HG03196 (cell line): Measurements from ENCODE around the gene IQGAP2.

Experiments
- ATAC-seq: cut with Tn5 transposase; IDR thresholded peaks from one replicate; pipeline ENCODE4 v1.9.1; 2021; ENCODE audit not compliant: unreplicated experiment

The IQGAP2 gene

GRCh38 chr5:76684756-76685519, 281.9 kb downstream of the IQGAP2 start:
- ATAC-seq = no peak

- no peak for ATAC-seq
These were observed 282.6 kb downstream of the IQGAP2 start for GRCh38 chr5:76685704-76686103.

- no peak for ATAC-seq
These were observed 285.1 kb downstream of the IQGAP2 start for GRCh38 chr5:76688212-76688611.

- no peak for ATAC-seq
These were observed 285.8 kb downstream of the IQGAP2 start for GRCh38 chr5:76688836-76689235.

GRCh38 chr5:76689321-76690036, 286.4 kb downstream of the IQGAP2 start:
- no peak for ATAC-seq

GRCh38 chr5:76690037-76690679, 287.1 kb downstream of the IQGAP2 start:
- no peak for ATAC-seq

- no peak for ATAC-seq
These were observed 287.8 kb downstream of the IQGAP2 start for GRCh38 chr5:76690704-76691466.

GRCh38 chr5:76691467-76692273, 288.6 kb downstream of the IQGAP2 start:
- no peak for ATAC-seq

- no peak for ATAC-seq
These were observed 289.1 kb downstream of the IQGAP2 start for GRCh38 chr5:76692274-76692540.

GRCh38 chr5:76692651-76693050, 289.6 kb downstream of the IQGAP2 start:
- ATAC-seq = no peak

GRCh38 chr5:76693141-76693540, 290.1 kb downstream of the IQGAP2 start:
- ATAC-seq = no peak

GRCh38 chr5:76694317-76694716, 291.2 kb downstream of the IQGAP2 start:
- no peak for ATAC-seq

GRCh38 chr5:76695346-76695745, 292.3 kb downstream of the IQGAP2 start:
- no peak for ATAC-seq

GRCh38 chr5:76696251-76696650, 293.2 kb downstream of the IQGAP2 start:
- no peak for ATAC-seq

- no peak for ATAC-seq
These were observed 294.6 kb downstream of the IQGAP2 start for GRCh38 chr5:76697670-76698069.

GRCh38 chr5:76700571-76700970, 297.5 kb downstream of the IQGAP2 start:
- no peak for ATAC-seq

GRCh38 chr5:76701298-76701697, 298.2 kb downstream of the IQGAP2 start:
- ATAC-seq = no peak

- ATAC-seq = no peak
These were observed 300.6 kb downstream of the IQGAP2 start for GRCh38 chr5:76703707-76704106.

- ATAC-seq = no peak
These were observed 301.1 kb downstream of the IQGAP2 start for GRCh38 chr5:76704131-76704663.

GRCh38 chr5:76705574-76705973, 302.5 kb downstream of the IQGAP2 start:
- no peak for ATAC-seq
